BJ (cell line): ENCODE measurements around the gene CKAP4. TPM values are rescaled to one million over a fixed set of nuclear protein-coding genes. Genes with fewer than 3 reads are reported as not detected.

Experiments used
- CTCF ChIA-PET: fragments of 350-600 bp; formaldehyde crosslinking; extraction: SDS; loops from one replicate; lab custom pipeline; 2021; ENCODE audit warnings: antibody characterized with exemption, inconsistent platforms; lab: Yijun Ruan, JAX
- POLR2A ChIA-PET: fragments of 300-600 bp; sonication (Branson Sonifier 250); formaldehyde crosslinking; extraction: SDS; loops from one replicate; lab custom pipeline; 2021; ENCODE audit warnings: antibody characterized with exemption; lab: Charles Lee
- DNase-seq: peaks from one replicate; pipeline ENCODE4 v3.0.0-alpha.2; 2011; ENCODE audit warnings: low read depth
- H3K27me3 ChIP-seq: 2 replicates; pipeline ENCODE4 v1.6.0; 2011; ENCODE audit warnings: low read length; ENCODE audit not compliant: control insufficient read depth, insufficient read depth
- H3K36me3 ChIP-seq: 2 replicates; pipeline ENCODE4 v1.5.1; 2011; ENCODE audit warnings: low read length; ENCODE audit not compliant: control insufficient read depth, insufficient read depth
- H3K4me3 ChIP-seq: 2 replicates; pipeline ENCODE4 v1.5.1; 2011; ENCODE audit warnings: low read depth, mild to moderate bottlenecking, control low read depth, low read length
- CTCF ChIP-seq: IDR thresholded peaks from 2 replicates; pipeline ENCODE4 v1.5.1; 2011; ENCODE audit warnings: low read depth, mild to moderate bottlenecking, control low read depth, inconsistent platforms, low read length, moderate library complexity; ENCODE audit not compliant: insufficient read depth
- polyA plus RNA-seq: library from polyadenylated mRNA; depleted of rRNA; stranded (reverse); fragments of >200 nt; gene quantifications from 2 replicates; pipeline ENCODE4 v1.2.3, GENCODE V29; 2011

CKAP4 gene
- polyA plus RNA-seq, 1 experiment, result 315 TPM

GRCh38 chr12:106223485-106224354 is 24.1 kb downstream of the CKAP4 start:
- CTCF ChIA-PET, result interaction anchor here (0.6 to 2.5 kb wide), 43 partner anchors 8 to 840 kb away, joined by 3 to 17 read pairs (median 4); partner anchors contain the start of genes NUAK1 and POLR3B

GRCh38 chr12:106220536-106220935 is 27.3 kb downstream of the CKAP4 start:
- Histone ChIP-seq H3K36me3 (no peaks in the 10 kb centered on the region), H3K4me3 (no peak overlapping the region), H3K27me3 (no peaks in the 10 kb centered on the region)
- POLR2A ChIA-PET, result no interaction called here
- no peak for TF ChIP-seq CTCF
- no peak for DNase-seq
- CTCF ChIA-PET, result interaction anchor here (0.6 to 1.4 kb wide), 4 partner anchors 62 to 137 kb away, joined by 3 to 5 read pairs (median 4); partner anchors contain the start of gene POLR3B

More at GRCh38 chr12:106223485-106224354, 24.1 kb downstream of the CKAP4 start:
- no peaks in the 10 kb centered on the region for H3K36me3 ChIP-seq
- H3K27me3 ChIP-seq, result no peaks in the 10 kb centered on the region
- H3K4me3 ChIP-seq, result no peak overlapping the region
- POLR2A ChIA-PET, result no interaction called here
- DNase-seq, result no peak
- TF ChIP-seq CTCF, result peak; percentile 98

- CTCF ChIA-PET, result interaction anchor here (1.0 to 1.3 kb wide), 2 partner anchors 69 to 799 kb away, joined by 3 read pairs; no protein-coding TSS in a partner anchor
- Histone ChIP-seq H3K4me3 (no peak overlapping the region), H3K27me3 (no peaks in the 10 kb centered on the region), H3K36me3 (no peaks in the 10 kb centered on the region)
- TF ChIP-seq CTCF, result no peak
- POLR2A ChIA-PET, result interaction anchor here (0.6 kb wide), 1 partner anchor 1133 kb away, joined by 14 read pairs; no protein-coding TSS in a partner anchor
- DNase-seq, result no peak
These were observed 28.8 kb downstream of the CKAP4 start for GRCh38 chr12:106219043-106219442.

- no peak for TF ChIP-seq CTCF
- POLR2A ChIA-PET, result no interaction called here
- DNase-seq, result no peak
- Histone ChIP-seq H3K36me3 (no peaks in the 10 kb centered on the region), H3K4me3 (no peak overlapping the region), H3K27me3 (peaks cover 1% of the 10 kb centered on the region; the same call in 1 of the 2 replicates)
- CTCF ChIA-PET, result interaction anchor here (1.0 to 1.3 kb wide), 2 partner anchors 68 to 792 kb away, joined by 3 read pairs; no protein-coding TSS in a partner anchor
These were observed 30.1 kb downstream of the CKAP4 start for GRCh38 chr12:106217706-106218105.

- TF ChIP-seq CTCF, result no peak
- ChIA-PET POLR2A (no interaction called here), CTCF (interaction anchor here (2.5 to 4.6 kb wide), 2 partner anchors 9 to 12 kb away, joined by 12 to 22 read pairs; no protein-coding TSS in a partner anchor)
- H3K4me3 ChIP-seq, result no peak overlapping the region
- no peak for DNase-seq
- H3K36me3 ChIP-seq, result no peaks in the 10 kb centered on the region
- peaks cover 5% of the 10 kb centered on the region for H3K27me3 ChIP-seq
These were observed 33.2 kb downstream of the CKAP4 start for GRCh38 chr12:106214571-106214970.
